Transverse colon (tissue), 4 donors: ENCODE results near the gene NIT1. TPM values are rescaled to one million over a fixed set of nuclear protein-coding genes. Genes with fewer than 3 reads are reported as not detected.
"Not testable (repeated sequence)": the region's sequence is repeated elsewhere in the genome, so short reads cannot be mapped to it uniquely, and the experiment has no call there.

ENCODE experiments used
- DNase-seq: peaks from one replicate; pipeline ENCODE4 v3.0.0-alpha.2; 2019
- H3K27ac ChIP-seq, 4 donors: fragments of 200-600 bp; sonication (generic); 2 replicates each; pipeline ENCODE4 v1.5.1; 2016 to 2018; ENCODE audit warnings: inconsistent platforms in 4 of 4
- H3K27me3 ChIP-seq: fragments of 200-600 bp; sonication (generic); 2 replicates; pipeline ENCODE4 v1.5.1; 2017; ENCODE audit warnings: inconsistent platforms
- H3K36me3 ChIP-seq, 4 donors: fragments of 200-600 bp; sonication (generic); 2 replicates each; pipeline ENCODE4 v1.5.1; 2017 to 2019; ENCODE audit warnings: inconsistent platforms in 4 of 4
- H3K4me1 ChIP-seq, 4 donors: fragments of 200-600 bp; sonication (generic); 2 replicates each; pipeline ENCODE4 v1.5.1; 2017 to 2020; ENCODE audit warnings: inconsistent platforms in 4 of 4
- H3K4me3 ChIP-seq, 4 donors: fragments of 200-600 bp; sonication (generic); 1 replicate in 1 of 4; 2 replicates in 3 of 4; pipeline versions ENCODE4 v1.5.1 to v1.6.1; 2017 to 2019; ENCODE audit warnings: inconsistent platforms in 4 of 4
- H3K9me3 ChIP-seq, 2 donors: fragments of 200-600 bp; sonication (generic); 2 replicates each; pipeline ENCODE4 v1.5.1; 2017 to 2019; ENCODE audit warnings: inconsistent platforms in 2 of 2
- CTCF ChIP-seq, 5 experiments: fragments of 200-600 bp in 3 of 5; fragments of 450-650 bp in 2 of 5; sonication (generic) in 3 of 5; IDR thresholded peaks; 1 replicate in 2 of 5; 2 replicates in 3 of 5; pipeline ENCODE4 v1.5.1; 2016 to 2017; ENCODE audit warnings: antibody characterized with exemption in 5 of 5, inconsistent platforms in 3 of 5, mild to moderate bottlenecking in 2 of 5, moderate library complexity in 1 of 5
- EP300 ChIP-seq: sonication (generic); formaldehyde crosslinking; IDR thresholded peaks from one replicate; pipeline ENCODE4 v1.6.1; 2017; ENCODE audit warnings: antibody characterized with exemption, low read depth
- POLR2A ChIP-seq: fragments of 450-650 bp; IDR thresholded peaks from one replicate; pipeline ENCODE4 v1.6.1; 2016; ENCODE audit warnings: antibody characterized with exemption, mild to moderate bottlenecking, moderate library complexity
- POLR2AphosphoS5 ChIP-seq, 3 donors: sonication (generic); formaldehyde crosslinking; IDR thresholded peaks; one replicate each; pipeline ENCODE4 v1.6.1; 2016; ENCODE audit warnings: antibody characterized with exemption in 3 of 3
- WGBS, 2 donors: methylation state at CpG; one replicate each; pipeline ENCODE4 v1.1.5; 2018; ENCODE audit warnings: low coverage in 1 of 2; 5-methylcytosine and 5-hydroxymethylcytosine counted together
- in situ Hi-C, 4 donors: fragments of 200-750 bp; cut with MboI; loops; one replicate each; pipeline versions ENCODE4 v1.15.0 to v1.15.1; 2017; ENCODE audit warnings: low sequenced_read_pairs in 3 of 4, low pct_ligation_motif_present in 1 of 4, low pct_unique_long_range_greater_than_20kb in 1 of 4
- intact Hi-C: fragments of 100-400 bp; cut with DNase I; formaldehyde crosslinking; loops from one replicate; pipeline ENCODE4 v1.15.1; 2023; ENCODE audit warnings: low total_unique reads
- total RNA-seq, 4 donors: library from RNA; depleted of rRNA; stranded (reverse); fragments of >200 nt; gene quantifications; one replicate each; pipeline ENCODE4 v1.1.0, GENCODE V29; 2016

Gene NIT1
- total RNA-seq, 4 donors from 2014 or later, result 45.6 to 83.0 (median 75.4) TPM

- TF ChIP-seq POLR2A (no peak), EP300 (no peak), POLR2AphosphoS5 (IDR thresholded peaks at IDR 0.05) (no peak), CTCF (IDR thresholded peaks at IDR 0.05) (no peak)
- no peaks in the 10 kb centered on the region for H3K9me3 ChIP-seq
- in situ Hi-C loops (no loop called here), intact Hi-C loops (no loop called here)
- H3K36me3 ChIP-seq, result no peaks in the 10 kb centered on the region
- DNase-seq, result no peak
- peaks cover 26 to 64% (median 33%) of the 10 kb centered on the region in 4 donors for H3K4me1 ChIP-seq
- no peak overlapping the region for H3K4me3 ChIP-seq
- H3K27ac ChIP-seq, result no peak overlapping the region
- WGBS, 2 donors, result 72 to 91% methylated on average over 4 to 12 of the region's 12 CpGs
- no peaks in the 10 kb centered on the region for H3K27me3 ChIP-seq
These were observed 2.7 kb upstream of the NIT1 start for GRCh38 chr1:161115132-161115711.

GRCh38 chr1:161115961-161116360 lies 1.9 kb upstream of the NIT1 start:
- peaks cover 26 to 68% (median 33%) of the 10 kb centered on the region in 4 donors for H3K4me1 ChIP-seq
- H3K4me3 ChIP-seq, H3K27ac ChIP-seq, intact Hi-C loops, DNase-seq, in situ Hi-C loops, H3K9me3 ChIP-seq, H3K36me3 ChIP-seq, H3K27me3 ChIP-seq: not testable (repeated sequence)
- whole genome bisulfite sequencing, 2 donors, result 91% methylated on average over 6 of the region's 6 CpGs; no CpG with 5 or more reads in 1 of the 2 donors

- in situ Hi-C loops, result no loop called here
- Histone ChIP-seq H3K9me3 (no peaks in the 10 kb centered on the region), H3K27ac (peak overlapping the region; percentile 93 to 98 (median 96)), H3K27me3 (no peaks in the 10 kb centered on the region), H3K4me1 (peaks cover 26 to 48% (median 31%) of the 10 kb centered on the region in 4 donors), H3K4me3 (peak overlapping the region in 3 of 4 donors; percentile 66 to 95 (median 82)), H3K36me3 (peaks cover 0 to 30% (median 14%) of the 10 kb centered on the region in 4 donors)
- DNase-seq, result peak; percentile 58
- intact Hi-C loops, result no loop called here
- TF ChIP-seq POLR2A (peak; percentile 68), EP300 (no peak), CTCF (IDR thresholded peaks at IDR 0.05) (peak; percentile 20 to 71 (median 51)), POLR2AphosphoS5 (IDR thresholded peaks at IDR 0.05) (peak in 2 of 3 donors; percentile 49 to 56)
- 46% methylated on average over 10 of the region's 10 CpGs; no CpG with 5 or more reads in 1 of the 2 donors for WGBS, 2 donors
These were observed 1.4 kb downstream of the NIT1 start for GRCh38 chr1:161119092-161119903.

GRCh38 chr1:161121042-161121650 lies 3.2 kb downstream of the NIT1 start:
- Histone ChIP-seq H3K27ac (no peak overlapping the region), H3K4me1 (peaks cover 23 to 33% (median 27%) of the 10 kb centered on the region in 4 donors), H3K36me3 (peaks cover 0 to 39% (median 16%) of the 10 kb centered on the region in 4 donors), H3K27me3 (no peaks in the 10 kb centered on the region), H3K9me3 (no peaks in the 10 kb centered on the region), H3K4me3 (no peak overlapping the region)
- intact Hi-C loops (no loop called here), in situ Hi-C loops (no loop called here)
- DNase-seq, result no peak
- 84 to 91% methylated on average over 2 to 3 of the region's 3 CpGs for WGBS, 2 donors
- TF ChIP-seq CTCF (IDR thresholded peaks at IDR 0.05) (no peak), POLR2AphosphoS5 (IDR thresholded peaks at IDR 0.05) (no peak), POLR2A (no peak), EP300 (no peak)
